ENCODE measurements around the gene HIC1.

DNA sequence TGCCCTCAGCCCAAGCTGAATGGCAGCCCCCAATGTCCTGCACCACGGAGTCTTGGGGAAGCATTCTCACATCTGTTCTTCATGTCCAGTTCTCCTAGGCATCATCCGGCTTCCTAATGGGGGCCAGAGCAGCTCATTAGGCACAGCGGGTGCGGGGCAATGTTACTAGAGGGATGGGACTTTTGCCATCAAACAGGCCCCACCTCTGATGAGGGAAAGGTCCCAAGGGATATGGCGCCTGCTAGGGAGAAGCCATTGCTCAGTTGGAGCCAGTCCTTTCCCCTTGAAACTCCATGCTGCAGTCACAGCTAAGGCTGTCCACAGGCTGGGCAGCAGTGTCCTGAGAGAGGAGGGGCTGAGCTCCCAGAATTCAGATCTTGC is 26.7 kb upstream of the HIC1 start:
- TF ChIP-seq CTCF (conservative IDR thresholded peaks at IDR 0.05; ENCODE audit: low read length) (no peak), EZH2phosphoT487 (IDR thresholded peaks at IDR 0.05; ENCODE audit: borderline replicate concordance, low read depth, low read length) (no peak)

All from OCI-LY7 (cell line).